ENCODE measurements around the gene MTHFD2L.

The MTHFD2L gene

GRCh38 chr4:74133786-74134499 lies 24.0 kb upstream of the MTHFD2L start:
- Histone ChIP-seq H3K4me2 (ENCODE audit: low read depth, low read length, poor library complexity, severe bottlenecking) (no peak overlapping the region), H3K36me3 (ENCODE audit: low read length) (no peaks in the 10 kb centered on the region), H2AFZ (ENCODE audit: low read depth, low read length, severe bottlenecking) (no peak overlapping the region)

GRCh38 chr4:74134500-74134852 lies 23.4 kb upstream of the MTHFD2L start:
- TF ChIP-seq CTCF (IDR thresholded peaks at IDR 0.05; ENCODE audit: insufficient read depth, low read length, poor library complexity, severe bottlenecking), result no peak
- no peak for TF ChIP-seq EZH2phosphoT487 (conservative IDR thresholded peaks at IDR 0.05; ENCODE audit: low read length)
- no peak overlapping the region for H3K4me3 ChIP-seq (ENCODE audit: insufficient read depth, low read length, poor library complexity, severe bottlenecking)

More at GRCh38 chr4:74133786-74134499, 24.0 kb upstream of the MTHFD2L start:
- no peak overlapping the region for H3K4me3 ChIP-seq (ENCODE audit: insufficient read depth, low read length, poor library complexity, severe bottlenecking)
- no peaks in the 10 kb centered on the region for H3F3A ChIP-seq (ENCODE audit: insufficient read depth)
- no peak overlapping the region for H3K27ac ChIP-seq (ENCODE audit: low read depth, low read length)
- H3K9ac ChIP-seq (ENCODE audit: low read length), result no peak overlapping the region
- no peaks in the 10 kb centered on the region for H3K9me2 ChIP-seq (replicated peaks; ENCODE audit: insufficient read depth, low read length)
- no peaks in the 10 kb centered on the region for H4K20me1 ChIP-seq (ENCODE audit: low read depth, low read length)
- no peaks in the 10 kb centered on the region for H3K79me2 ChIP-seq (ENCODE audit: insufficient read depth, low read length)
- peak; percentile 33 for TF ChIP-seq CTCF (IDR thresholded peaks at IDR 0.05; ENCODE audit: insufficient read depth, low read length, poor library complexity, severe bottlenecking)
- no peak for TF ChIP-seq EZH2phosphoT487 (conservative IDR thresholded peaks at IDR 0.05; ENCODE audit: low read length)
- H3K27me3 ChIP-seq (ENCODE audit: low read length), result no peaks in the 10 kb centered on the region
- no peaks in the 10 kb centered on the region for H3K9me3 ChIP-seq (ENCODE audit: insufficient read depth, low read length)

GRCh38 chr4:74146581-74147129 lies 11.3 kb upstream of the MTHFD2L start:
- H3K4me3 ChIP-seq (ENCODE audit: insufficient read depth, low read length, poor library complexity, severe bottlenecking), result no peak overlapping the region
- no peak overlapping the region for H2AFZ ChIP-seq (ENCODE audit: low read depth, low read length, severe bottlenecking)
- H3K79me2 ChIP-seq (ENCODE audit: insufficient read depth, low read length), result no peaks in the 10 kb centered on the region
- no peaks in the 10 kb centered on the region for H4K20me1 ChIP-seq (ENCODE audit: low read depth, low read length)
- no peak overlapping the region for H3K27ac ChIP-seq (ENCODE audit: low read depth, low read length)
- H3K9me3 ChIP-seq (ENCODE audit: insufficient read depth, low read length), result no peaks in the 10 kb centered on the region
- no peak for TF ChIP-seq EZH2phosphoT487 (conservative IDR thresholded peaks at IDR 0.05; ENCODE audit: low read length)
- TF ChIP-seq CTCF (IDR thresholded peaks at IDR 0.05; ENCODE audit: insufficient read depth, low read length, poor library complexity, severe bottlenecking), result no peak
- no peaks in the 10 kb centered on the region for H3K36me3 ChIP-seq (ENCODE audit: low read length)
- no peaks in the 10 kb centered on the region for H3K27me3 ChIP-seq (ENCODE audit: low read length)
- no peak overlapping the region for H3K4me2 ChIP-seq (ENCODE audit: low read depth, low read length, poor library complexity, severe bottlenecking)
- H3F3A ChIP-seq (ENCODE audit: insufficient read depth), result no peaks in the 10 kb centered on the region
- no peaks in the 10 kb centered on the region for H3K9me2 ChIP-seq (replicated peaks; ENCODE audit: insufficient read depth, low read length)
- no peak overlapping the region for H3K9ac ChIP-seq (ENCODE audit: low read length)

More at GRCh38 chr4:74134500-74134852, 23.4 kb upstream of the MTHFD2L start:
- Histone ChIP-seq H3K9me2 (replicated peaks; ENCODE audit: insufficient read depth, low read length) (no peaks in the 10 kb centered on the region), H3K4me2 (ENCODE audit: low read depth, low read length, poor library complexity, severe bottlenecking) (no peak overlapping the region), H3F3A (ENCODE audit: insufficient read depth) (no peaks in the 10 kb centered on the region), H3K27me3 (ENCODE audit: low read length) (no peaks in the 10 kb centered on the region), H3K79me2 (ENCODE audit: insufficient read depth, low read length) (no peaks in the 10 kb centered on the region), H3K9ac (ENCODE audit: low read length) (no peak overlapping the region), H4K20me1 (ENCODE audit: low read depth, low read length) (no peaks in the 10 kb centered on the region), H3K36me3 (ENCODE audit: low read length) (no peaks in the 10 kb centered on the region), H3K27ac (ENCODE audit: low read depth, low read length) (no peak overlapping the region), H2AFZ (ENCODE audit: low read depth, low read length, severe bottlenecking) (no peak overlapping the region), H3K9me3 (ENCODE audit: insufficient read depth, low read length) (no peaks in the 10 kb centered on the region)
